ENCODE data around the gene DLGAP1. TPM values are rescaled to one million over a fixed set of nuclear protein-coding genes. Genes with fewer than 3 reads are reported as not detected.
"Not testable (repeated sequence)": the region's sequence is repeated elsewhere in the genome, so short reads cannot be mapped to it uniquely, and the experiment has no call there.

The DLGAP1 gene
- total RNA-seq, 2 experiments from 2014 or later, result not detected

DNA sequence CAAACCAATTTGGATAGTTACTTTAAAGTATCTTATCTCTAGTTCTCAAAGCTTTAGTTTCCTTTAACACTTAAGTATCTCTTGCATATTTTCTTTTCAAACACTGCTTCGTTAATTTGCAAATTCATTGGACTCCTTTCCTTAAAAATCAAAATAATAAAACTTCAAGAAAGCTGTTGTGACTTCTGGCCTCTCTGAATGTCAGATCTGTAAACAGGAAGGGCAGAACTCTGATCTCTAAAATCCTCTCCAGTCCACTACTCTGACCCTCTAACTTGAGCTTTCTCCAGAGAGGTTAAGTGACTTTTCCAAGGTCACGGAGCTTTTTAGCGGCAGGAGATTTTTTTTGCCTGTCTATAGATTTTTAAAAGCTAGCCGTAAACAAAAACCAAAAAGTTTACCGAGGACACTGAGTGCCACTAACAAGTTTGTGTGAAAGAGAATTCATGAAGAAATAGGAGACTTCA is 849.6 kb downstream of the DLGAP1 start:
- ATAC-seq, result no peak
- peaks cover 17% of the 10 kb centered on the region for H3K36me3 Mint-ChIP-seq (ENCODE audit: low read depth)
- CTCF ChIA-PET, result interaction anchor here (0.9 to 5.7 kb wide), 10 partner anchors 9 to 596 kb away, joined by 3 to 84 read pairs (median 4); partner anchors contain the start of gene MYL12B
- H3K4me3 Mint-ChIP-seq, result no peak overlapping the region
- peaks cover 32% of the 10 kb centered on the region for H3K4me1 Mint-ChIP-seq (ENCODE audit: low read depth)
- no peaks in the 10 kb centered on the region for H3K27me3 Mint-ChIP-seq (ENCODE audit: low read depth)
- no peak overlapping the region for H3K27ac Mint-ChIP-seq
- DNase-seq, result no peak
- peaks cover 4% of the 10 kb centered on the region for H3K9me3 Mint-ChIP-seq (ENCODE audit: insufficient read depth)
- POLR2A ChIA-PET, result interaction anchor here (0.6 to 3.1 kb wide), 11 partner anchors 9 to 359 kb away, joined by 3 to 57 read pairs (median 4); partner anchors contain the start of genes MYL12A, MYL12B and TGIF1

DNA sequence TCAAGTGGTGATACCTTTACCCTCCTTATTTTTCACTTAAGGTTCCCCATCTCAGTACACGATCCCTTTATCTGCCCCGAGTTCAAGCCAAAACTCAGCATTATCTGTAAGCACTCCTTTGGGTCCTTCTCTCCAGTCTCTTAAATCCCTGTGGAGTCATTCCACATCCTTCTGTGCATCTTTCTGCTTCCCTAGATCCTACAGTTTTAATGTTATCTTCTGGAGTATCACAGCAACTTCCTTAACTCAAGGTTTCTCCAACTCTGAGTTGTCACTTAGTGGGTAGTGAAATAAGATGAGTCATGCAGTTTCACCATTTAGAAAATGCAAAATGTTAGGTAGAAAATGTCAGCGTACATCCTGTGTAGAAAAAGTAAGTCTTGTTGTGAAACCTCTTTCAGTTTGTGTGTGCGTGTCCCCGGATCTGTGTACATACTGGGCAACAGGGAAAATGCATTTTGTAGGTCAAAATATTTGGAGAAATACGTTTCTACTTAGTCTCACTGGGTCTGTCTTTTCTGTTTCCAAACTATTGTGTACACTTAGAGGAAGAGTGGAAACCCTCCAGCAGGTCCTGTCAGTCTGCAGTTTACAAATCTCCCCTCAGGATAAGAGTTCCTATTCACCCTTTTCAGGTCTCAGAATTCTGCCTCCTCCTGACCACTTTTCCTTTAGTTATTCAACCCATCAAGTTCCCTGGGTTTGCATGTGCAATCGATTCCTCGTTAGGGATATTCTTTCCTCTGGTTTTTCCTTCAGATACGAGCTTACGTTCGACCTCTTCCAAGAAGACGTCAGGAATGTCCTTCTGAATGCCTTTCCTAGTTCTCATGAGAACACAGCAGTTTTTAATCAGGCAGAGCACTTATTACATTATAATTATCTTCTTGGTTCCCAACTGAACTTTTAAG is 850.4 kb downstream of the DLGAP1 start:
- Mint-ChIP-seq H3K4me1 (ENCODE audit: low read depth) (peaks cover 27% of the 10 kb centered on the region), H3K27me3 (ENCODE audit: low read depth) (no peaks in the 10 kb centered on the region), H3K27ac (no peak overlapping the region), H3K36me3 (ENCODE audit: low read depth) (peaks cover 17% of the 10 kb centered on the region), H3K9me3 (ENCODE audit: insufficient read depth) (peaks cover 4% of the 10 kb centered on the region), H3K4me3 (no peak overlapping the region)
- DNase-seq (peak; percentile 52), ATAC-seq (peak; percentile 71)
- CTCF ChIA-PET, result interaction anchor here (0.8 to 5.7 kb wide), 17 partner anchors 8 to 595 kb away, joined by 3 to 84 read pairs (median 5); partner anchors contain the start of gene MYL12B
- POLR2A ChIA-PET, result interaction anchor here (0.7 to 3.1 kb wide), 13 partner anchors 9 to 358 kb away, joined by 3 to 57 read pairs (median 10); partner anchors contain the start of genes MYL12A, MYL12B and TGIF1

DNA sequence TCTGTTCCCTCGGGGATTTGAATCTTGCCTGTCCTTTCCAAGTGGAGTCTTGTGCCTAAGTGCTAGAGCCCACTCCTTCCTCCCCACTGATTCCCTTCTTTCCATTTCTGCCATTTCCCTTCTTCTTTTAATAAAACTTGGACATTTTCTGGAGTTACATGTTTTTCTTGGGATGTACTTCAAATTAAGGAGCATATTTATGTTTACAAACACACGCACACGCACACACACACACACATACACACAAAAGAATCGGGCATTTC is 850.9 kb downstream of the DLGAP1 start:
- Mint-ChIP-seq H3K4me1 (ENCODE audit: low read depth) (peaks cover 24% of the 10 kb centered on the region), H3K27ac (no peak overlapping the region), H3K9me3 (ENCODE audit: insufficient read depth) (peaks cover 4% of the 10 kb centered on the region), H3K4me3 (no peak overlapping the region), H3K36me3 (ENCODE audit: low read depth) (peaks cover 14% of the 10 kb centered on the region), H3K27me3 (ENCODE audit: low read depth) (no peaks in the 10 kb centered on the region)
- ATAC-seq, result no peak
- CTCF ChIA-PET, result interaction anchor here (0.8 to 2.9 kb wide), 9 partner anchors 8 to 157 kb away, joined by 3 to 66 read pairs (median 7); no protein-coding TSS in a partner anchor
- no peak for DNase-seq
- POLR2A ChIA-PET, result interaction anchor here (1.2 to 2.4 kb wide), 6 partner anchors 10 to 356 kb away, joined by 4 to 53 read pairs (median 10); partner anchors contain the start of genes MYL12A and MYL12B

DNA sequence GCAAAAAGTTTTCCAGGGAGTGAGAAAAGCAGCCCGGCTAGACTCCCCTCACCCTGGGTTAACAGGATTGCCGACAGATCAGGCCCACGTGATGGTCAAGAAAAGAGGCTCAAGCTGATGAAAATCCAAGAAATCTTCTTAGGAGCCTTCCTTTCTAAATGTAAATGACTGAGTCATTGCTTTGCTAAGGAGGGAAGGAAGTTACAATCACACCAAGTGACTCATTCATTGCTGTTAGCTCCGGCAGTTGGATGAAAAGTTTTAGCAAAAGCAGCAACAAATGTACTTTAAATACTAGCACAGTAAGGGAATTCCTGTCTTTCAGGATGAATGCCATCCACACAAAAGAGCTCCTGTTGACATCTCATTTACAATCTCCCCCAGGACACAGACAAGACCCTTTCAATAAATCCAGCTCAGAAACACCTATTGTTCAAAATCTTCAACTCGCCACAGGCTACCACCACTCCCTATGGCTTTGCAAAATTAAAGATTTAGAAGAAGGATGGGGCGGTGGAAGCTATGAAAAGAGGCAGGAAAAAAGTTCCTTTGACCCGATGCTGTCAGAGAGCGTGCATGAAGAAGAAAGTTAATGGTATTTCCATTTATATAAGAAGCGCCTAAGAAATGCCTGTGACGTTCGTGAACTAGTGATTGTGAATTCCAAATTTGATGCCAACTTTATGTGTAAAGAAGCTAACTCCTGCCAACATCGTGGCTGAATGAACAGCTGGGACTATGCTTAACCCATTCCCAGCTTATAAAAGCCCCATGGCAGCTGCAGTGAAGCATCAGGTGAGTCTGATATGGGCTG is 851.5 kb downstream of the DLGAP1 start:
- DNase-seq (no peak), ATAC-seq (peak; percentile 23)
- H3K27ac Mint-ChIP-seq, result no peak overlapping the region
- no peaks in the 10 kb centered on the region for H3K27me3 Mint-ChIP-seq (ENCODE audit: low read depth)
- CTCF ChIA-PET, result interaction anchor here (0.8 to 2.9 kb wide), 14 partner anchors 9 to 319 kb away, joined by 3 to 66 read pairs (median 4); no protein-coding TSS in a partner anchor
- peaks cover 27% of the 10 kb centered on the region for H3K4me1 Mint-ChIP-seq (ENCODE audit: low read depth)
- H3K36me3 Mint-ChIP-seq (ENCODE audit: low read depth), result peaks cover 11% of the 10 kb centered on the region
- peaks cover 4% of the 10 kb centered on the region for H3K9me3 Mint-ChIP-seq (ENCODE audit: insufficient read depth)
- no peak overlapping the region for H3K4me3 Mint-ChIP-seq
- POLR2A ChIA-PET, result interaction anchor here (1.2 to 2.4 kb wide), 8 partner anchors 9 to 356 kb away, joined by 3 to 53 read pairs (median 8); partner anchors contain the start of genes MYL12A and MYL12B

DNA sequence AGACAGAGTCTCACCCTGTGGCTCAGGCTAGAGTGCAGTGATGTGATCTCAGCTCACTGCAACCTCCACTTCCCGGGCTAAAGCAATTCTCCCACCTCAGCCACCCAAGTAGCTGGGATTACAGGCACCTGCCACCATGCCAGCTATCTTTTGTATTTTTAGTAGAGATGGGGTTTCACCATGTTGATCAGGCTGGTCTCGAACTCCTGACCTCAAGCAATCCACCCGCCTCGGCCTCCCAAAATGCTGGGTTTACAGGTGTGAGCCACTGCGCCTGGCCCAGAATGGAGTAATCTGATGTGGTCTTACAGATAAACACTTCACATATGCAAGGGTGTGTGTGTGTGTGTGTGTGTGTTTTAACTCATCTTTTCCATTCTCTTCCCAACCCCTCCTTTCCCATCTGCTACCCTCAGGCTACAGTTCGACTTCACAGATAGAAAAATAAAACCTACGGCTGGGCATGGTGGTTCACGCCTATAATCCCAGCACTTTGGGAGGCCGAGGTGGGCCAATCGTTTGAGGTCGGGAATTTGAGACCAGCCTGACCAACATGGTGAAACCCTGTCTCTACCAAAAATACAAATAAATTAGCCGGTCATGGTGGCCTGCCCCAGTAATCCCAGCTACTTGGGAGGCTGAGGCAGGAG is 853.9 kb downstream of the DLGAP1 start:
- POLR2A ChIA-PET; ATAC-seq; DNase-seq; H3K4me3 Mint-ChIP-seq; H3K27me3 Mint-ChIP-seq (ENCODE audit: low read depth); H3K9me3 Mint-ChIP-seq (ENCODE audit: insufficient read depth): not testable (repeated sequence)
- Mint-ChIP-seq H3K27ac (peak overlapping the region; percentile 44), H3K4me1 (ENCODE audit: low read depth) (peaks cover 28% of the 10 kb centered on the region), H3K36me3 (ENCODE audit: low read depth) (peaks cover 21% of the 10 kb centered on the region)
- CTCF ChIA-PET, result interaction anchor here (0.9 to 2.9 kb wide), 3 partner anchors 7 to 147 kb away, joined by 3 to 66 read pairs (median 3); no protein-coding TSS in a partner anchor

DNA sequence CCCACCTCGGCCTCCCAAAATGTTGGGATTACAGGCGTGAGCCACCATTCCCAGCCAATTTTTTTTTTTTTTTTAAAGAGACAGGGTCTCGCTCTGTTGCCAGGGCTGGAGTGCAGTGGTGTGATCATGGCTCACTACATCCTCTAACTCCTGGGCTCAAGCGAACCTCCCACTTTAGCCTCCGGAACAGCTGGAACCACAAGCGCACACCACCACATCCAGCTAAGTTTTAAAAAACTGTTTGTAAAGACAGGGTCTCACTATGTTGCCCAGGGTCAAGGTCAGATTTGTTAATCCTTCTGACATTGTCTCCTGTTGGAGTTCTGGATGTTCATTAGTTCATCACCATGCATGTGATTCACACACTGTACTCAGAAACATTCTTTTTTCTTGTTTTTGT is 855.2 kb downstream of the DLGAP1 start:
- H3K4me3 Mint-ChIP-seq, result no peak overlapping the region
- H3K36me3 Mint-ChIP-seq (ENCODE audit: low read depth), result peaks cover 31% of the 10 kb centered on the region
- no peak for ATAC-seq
- H3K27me3 Mint-ChIP-seq (ENCODE audit: low read depth), result no peaks in the 10 kb centered on the region
- ChIA-PET POLR2A (no interaction called here), CTCF (interaction anchor here (1.0 kb wide), 1 partner anchor 67 kb away, joined by 4 read pairs; no protein-coding TSS in a partner anchor)
- H3K9me3 Mint-ChIP-seq (ENCODE audit: insufficient read depth), result no peaks in the 10 kb centered on the region
- no peak overlapping the region for H3K27ac Mint-ChIP-seq
- no peak for DNase-seq
- peaks cover 40% of the 10 kb centered on the region for H3K4me1 Mint-ChIP-seq (ENCODE audit: low read depth)

DNA sequence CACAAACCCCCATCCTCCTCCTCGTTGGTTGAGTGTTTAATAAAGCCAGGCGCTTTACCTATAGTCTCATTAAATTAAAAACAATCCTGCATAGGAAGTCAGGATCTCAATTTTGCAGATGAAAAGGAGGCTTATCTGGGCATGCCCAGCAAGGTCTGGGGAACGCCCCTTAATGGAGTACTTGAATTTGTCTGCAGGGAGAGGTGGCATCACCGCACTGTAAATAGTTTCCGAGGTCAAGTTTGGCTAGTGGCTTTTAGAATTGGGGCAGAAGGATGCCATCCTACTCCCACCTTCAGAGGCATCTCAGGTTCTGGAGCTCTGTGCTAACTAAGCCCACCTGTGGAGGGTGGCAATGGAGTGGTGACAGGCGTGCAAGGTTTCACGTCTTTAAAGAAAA is 855.9 kb downstream of the DLGAP1 start:
- POLR2A ChIA-PET, result no interaction called here
- peaks cover 34% of the 10 kb centered on the region for H3K36me3 Mint-ChIP-seq (ENCODE audit: low read depth)
- DNase-seq (no peak), ATAC-seq (no peak)
- no peak overlapping the region for H3K27ac Mint-ChIP-seq
- CTCF ChIA-PET, result interaction anchor here (1.0 kb wide), 1 partner anchor 67 kb away, joined by 4 read pairs; no protein-coding TSS in a partner anchor
- no peaks in the 10 kb centered on the region for H3K9me3 Mint-ChIP-seq (ENCODE audit: insufficient read depth)
- no peaks in the 10 kb centered on the region for H3K27me3 Mint-ChIP-seq (ENCODE audit: low read depth)
- H3K4me3 Mint-ChIP-seq, result no peak overlapping the region
- peaks cover 41% of the 10 kb centered on the region for H3K4me1 Mint-ChIP-seq (ENCODE audit: low read depth)

DNA sequence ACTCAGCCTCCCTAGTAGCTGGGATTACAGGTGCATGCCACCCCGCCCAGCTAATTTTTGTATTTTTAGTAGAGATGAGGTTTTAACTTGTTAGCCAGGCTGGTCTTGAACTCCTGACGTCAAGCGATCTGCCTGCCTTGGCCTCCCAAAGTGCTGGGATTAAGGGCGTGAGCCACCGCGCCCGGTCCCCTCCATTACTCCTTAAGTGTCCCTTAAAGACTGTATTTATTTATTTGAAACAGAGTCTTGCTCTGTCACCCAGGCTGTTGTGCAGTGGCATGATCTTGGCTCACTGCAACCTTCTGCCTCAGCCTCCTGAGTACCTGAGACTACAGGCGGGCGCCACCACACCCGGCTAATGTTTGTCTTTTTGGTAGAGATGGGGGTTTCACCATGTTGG is 856.5 kb downstream of the DLGAP1 start:
- Mint-ChIP-seq H3K27ac (no peak overlapping the region), H3K4me3 (no peak overlapping the region), H3K36me3 (ENCODE audit: low read depth) (peaks cover 34% of the 10 kb centered on the region), H3K4me1 (ENCODE audit: low read depth) (peaks cover 43% of the 10 kb centered on the region), H3K9me3 (ENCODE audit: insufficient read depth) (no peaks in the 10 kb centered on the region), H3K27me3 (ENCODE audit: low read depth) (no peaks in the 10 kb centered on the region)
- ChIA-PET POLR2A (no interaction called here), CTCF (interaction anchor here (1.5 to 7.2 kb wide), 4 partner anchors 9 to 67 kb away, joined by 3 to 124 read pairs (median 45); no protein-coding TSS in a partner anchor)
- DNase-seq (no peak), ATAC-seq (no peak)

DNA sequence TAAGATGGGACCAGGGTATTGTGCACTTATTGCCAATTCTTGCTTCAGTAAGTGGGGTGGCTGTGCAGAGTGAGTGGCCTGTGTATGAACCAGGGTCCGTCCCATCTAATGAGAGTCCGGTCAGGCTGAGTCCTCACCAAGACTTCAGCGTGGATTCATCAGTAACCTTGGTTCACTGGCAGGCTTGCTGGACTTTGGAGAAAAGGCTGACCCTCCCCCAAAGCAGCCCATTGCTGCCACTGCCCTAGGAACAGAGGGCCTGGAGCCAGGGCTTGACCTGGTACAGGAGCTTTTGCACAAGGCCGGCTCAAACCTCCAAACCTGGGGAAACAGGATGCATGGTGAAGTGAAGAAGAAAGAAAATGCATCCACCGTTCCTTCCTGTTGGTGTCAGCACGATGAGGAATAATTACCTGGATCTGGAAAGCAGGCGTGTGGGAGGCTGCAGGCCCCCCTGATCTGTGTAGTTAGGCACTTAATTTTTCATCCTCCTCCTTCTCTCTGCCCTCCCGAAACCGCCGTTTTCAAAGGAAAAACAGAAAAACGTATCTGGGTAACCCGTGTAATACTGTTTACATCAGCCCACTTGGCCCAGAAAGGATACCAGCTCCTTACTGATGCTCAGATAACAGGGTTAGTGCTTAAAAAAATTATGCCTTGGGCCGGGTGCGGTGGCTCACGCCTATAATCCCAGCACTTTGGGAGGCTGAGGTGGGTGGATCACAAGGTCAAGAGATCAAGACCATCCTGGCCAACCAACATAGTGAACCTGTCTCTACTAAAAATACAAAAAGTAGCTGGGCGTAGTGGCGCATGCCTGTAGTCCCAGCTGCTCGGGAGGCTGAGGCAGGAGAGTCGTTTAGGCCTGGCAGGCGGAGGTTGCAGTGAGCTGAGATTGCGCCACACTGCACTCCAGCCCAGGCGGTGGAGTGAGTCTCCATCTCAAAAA is 857.4 kb downstream of the DLGAP1 start:
- POLR2A ChIA-PET, result interaction anchor here (1.5 to 4.2 kb wide), 2 partner anchors 8 to 301 kb away, joined by 4 to 57 read pairs; no protein-coding TSS in a partner anchor
- H3K9me3 Mint-ChIP-seq (ENCODE audit: insufficient read depth), result no peaks in the 10 kb centered on the region
- H3K4me3 Mint-ChIP-seq, result peak overlapping the region; percentile 93
- no peak for DNase-seq
- H3K27me3 Mint-ChIP-seq (ENCODE audit: low read depth), result no peaks in the 10 kb centered on the region
- H3K4me1 Mint-ChIP-seq (ENCODE audit: low read depth), result peaks cover 51% of the 10 kb centered on the region
- CTCF ChIA-PET, result interaction anchor here (0.6 to 7.2 kb wide), 8 partner anchors 10 to 316 kb away, joined by 3 to 124 read pairs (median 12); no protein-coding TSS in a partner anchor
- peaks cover 34% of the 10 kb centered on the region for H3K36me3 Mint-ChIP-seq (ENCODE audit: low read depth)
- peak overlapping the region; percentile 98 for H3K27ac Mint-ChIP-seq
- no peak for ATAC-seq
